HG03045 (cell line): ENCODE measurements around the gene DCAF10.
"Not testable (repeated sequence)": the region's sequence is repeated elsewhere in the genome, so short reads cannot be mapped to it uniquely, and the experiment has no call there.

Source experiments
- ATAC-seq: cut with Tn5 transposase; IDR thresholded peaks from one replicate; pipeline ENCODE4 v1.9.1; 2021; ENCODE audit warnings: mild to moderate bottlenecking, moderate library complexity; ENCODE audit not compliant: unreplicated experiment

The DCAF10 gene

GRCh38 chr9:37859043-37859442 is 58.4 kb downstream of the DCAF10 start:
- no peak for ATAC-seq

- no peak for ATAC-seq
Observed at GRCh38 chr9:37862530-37862929, 61.9 kb downstream of the DCAF10 start.

GRCh38 chr9:37870081-37870798 is 69.6 kb downstream of the DCAF10 start:
- no peak for ATAC-seq

- ATAC-seq, result no peak
Observed at GRCh38 chr9:37870799-37871176, 70.2 kb downstream of the DCAF10 start.

- no peak for ATAC-seq
Observed at GRCh38 chr9:37873955-37874354, 73.4 kb downstream of the DCAF10 start.

GRCh38 chr9:37876376-37876775 is 75.8 kb downstream of the DCAF10 start:
- ATAC-seq, result no peak

GRCh38 chr9:37880916-37881479 is 80.4 kb downstream of the DCAF10 start:
- no peak for ATAC-seq

- ATAC-seq, result not testable (repeated sequence)
Observed at GRCh38 chr9:37887977-37888583, 87.5 kb downstream of the DCAF10 start.

- ATAC-seq, result no peak
Observed at GRCh38 chr9:37889536-37889935, 88.9 kb downstream of the DCAF10 start.

- ATAC-seq, result not testable (repeated sequence)
Observed at GRCh38 chr9:37891042-37891441, 90.4 kb downstream of the DCAF10 start.

GRCh38 chr9:37892063-37892462 is 91.5 kb downstream of the DCAF10 start:
- ATAC-seq, result no peak

- ATAC-seq, result no peak
Observed at GRCh38 chr9:37897665-37898064, 97.1 kb downstream of the DCAF10 start.

- no peak for ATAC-seq
Observed at GRCh38 chr9:37899041-37899440, 98.4 kb downstream of the DCAF10 start.

GRCh38 chr9:37902131-37902530 is 101.5 kb downstream of the DCAF10 start:
- no peak for ATAC-seq

GRCh38 chr9:37902796-37903646 is 102.4 kb downstream of the DCAF10 start:
- peak; percentile 3 for ATAC-seq

- peak; percentile 89 for ATAC-seq
Observed at GRCh38 chr9:37903647-37904444, 103.2 kb downstream of the DCAF10 start, which contains the start of gene SLC25A51. Gene SLC25A51, minus strand, starts transcription at chr9:37904127. Its CDS starts 15,577 bp downstream, at chr9:37888550.

- ATAC-seq, result no peak
Observed at GRCh38 chr9:37904445-37905130, 104.0 kb downstream of the DCAF10 start.

GRCh38 chr9:37905131-37905505 is 104.5 kb downstream of the DCAF10 start:
- ATAC-seq, result no peak

GRCh38 chr9:37905776-37906175 is 105.2 kb downstream of the DCAF10 start:
- ATAC-seq, result no peak
